ENCODE measurements around the gene AGFG1.
"Not testable (repeated sequence)": the region's sequence is repeated elsewhere in the genome, so short reads cannot be mapped to it uniquely, and the experiment has no call there.

The AGFG1 gene

GRCh38 chr2:227521178-227521577 is 49.2 kb downstream of the AGFG1 start:
- not testable (repeated sequence) for DNase-seq (ENCODE audit: low read depth); H3K4me3 ChIP-seq (ENCODE audit: low read depth, low read length)

GRCh38 chr2:227524665-227525064 is 52.7 kb downstream of the AGFG1 start:
- no peak for DNase-seq (ENCODE audit: low read depth)

GRCh38 chr2:227527351-227527750 is 55.4 kb downstream of the AGFG1 start:
- no peak overlapping the region for H3K4me3 ChIP-seq (ENCODE audit: low read depth, low read length)
- no peak for DNase-seq (ENCODE audit: low read depth)

More at GRCh38 chr2:227524665-227525064, 52.7 kb downstream of the AGFG1 start:
- H3K4me3 ChIP-seq (ENCODE audit: low read depth, low read length): no peak overlapping the region

- DNase-seq (ENCODE audit: low read depth): no peak
- no peak overlapping the region for H3K4me3 ChIP-seq (ENCODE audit: low read depth, low read length)
Observed at GRCh38 chr2:227528803-227529202, 56.8 kb downstream of the AGFG1 start.

- DNase-seq (ENCODE audit: low read depth): no peak
- H3K4me3 ChIP-seq (ENCODE audit: low read depth, low read length): no peak overlapping the region
Observed at GRCh38 chr2:227529871-227530270, 57.9 kb downstream of the AGFG1 start.

GRCh38 chr2:227534714-227535113 is 62.8 kb downstream of the AGFG1 start:
- no peak overlapping the region for H3K4me3 ChIP-seq (ENCODE audit: low read depth, low read length)
- no peak for DNase-seq (ENCODE audit: low read depth)

- no peak for DNase-seq (ENCODE audit: low read depth)
- H3K4me3 ChIP-seq (ENCODE audit: low read depth, low read length): no peak overlapping the region
Observed at GRCh38 chr2:227536445-227536844, 64.5 kb downstream of the AGFG1 start.

GRCh38 chr2:227539465-227539956 is 67.6 kb downstream of the AGFG1 start:
- DNase-seq (ENCODE audit: low read depth): no peak

GRCh38 chr2:227540352-227540751 is 68.4 kb downstream of the AGFG1 start:
- DNase-seq (ENCODE audit: low read depth); H3K4me3 ChIP-seq (ENCODE audit: low read depth, low read length): not testable (repeated sequence)

More at GRCh38 chr2:227539465-227539956, 67.6 kb downstream of the AGFG1 start:
- no peak overlapping the region for H3K4me3 ChIP-seq (ENCODE audit: low read depth, low read length)

GRCh38 chr2:227545990-227546389 is 74.0 kb downstream of the AGFG1 start:
- no peak for DNase-seq (ENCODE audit: low read depth)
- H3K4me3 ChIP-seq (ENCODE audit: low read depth, low read length): no peak overlapping the region

- DNase-seq (ENCODE audit: low read depth): no peak
- no peak overlapping the region for H3K4me3 ChIP-seq (ENCODE audit: low read depth, low read length)
Observed at GRCh38 chr2:227551836-227552235, 79.9 kb downstream of the AGFG1 start.

GRCh38 chr2:227562581-227562980 is 90.6 kb downstream of the AGFG1 start:
- no peak overlapping the region for H3K4me3 ChIP-seq (ENCODE audit: low read depth, low read length)

GRCh38 chr2:227565080-227565479 is 93.1 kb downstream of the AGFG1 start:
- no peak for DNase-seq (ENCODE audit: low read depth)

More at GRCh38 chr2:227562581-227562980, 90.6 kb downstream of the AGFG1 start:
- DNase-seq (ENCODE audit: low read depth): no peak

GRCh38 chr2:227566012-227566411 is 94.1 kb downstream of the AGFG1 start:
- DNase-seq (ENCODE audit: low read depth): no peak
- H3K4me3 ChIP-seq (ENCODE audit: low read depth, low read length): no peak overlapping the region

More at GRCh38 chr2:227565080-227565479, 93.1 kb downstream of the AGFG1 start:
- no peak overlapping the region for H3K4me3 ChIP-seq (ENCODE audit: low read depth, low read length)

GRCh38 chr2:227568852-227569169 is 96.9 kb downstream of the AGFG1 start:
- no peak overlapping the region for H3K4me3 ChIP-seq (ENCODE audit: low read depth, low read length)
- no peak for DNase-seq (ENCODE audit: low read depth)

- H3K4me3 ChIP-seq (ENCODE audit: low read depth, low read length): no peak overlapping the region
- DNase-seq (ENCODE audit: low read depth): no peak
Observed at GRCh38 chr2:227570615-227571014, 98.7 kb downstream of the AGFG1 start.

GRCh38 chr2:227576110-227576509 is 104.2 kb downstream of the AGFG1 start:
- peak; percentile 41 for DNase-seq (ENCODE audit: low read depth)
- H3K4me3 ChIP-seq (ENCODE audit: low read depth, low read length): no peak overlapping the region

GRCh38 chr2:227576812-227577211 is 104.9 kb downstream of the AGFG1 start:
- no peak for DNase-seq (ENCODE audit: low read depth)
- H3K4me3 ChIP-seq (ENCODE audit: low read depth, low read length): no peak overlapping the region

- no peak overlapping the region for H3K4me3 ChIP-seq (ENCODE audit: low read depth, low read length)
- no peak for DNase-seq (ENCODE audit: low read depth)
Observed at GRCh38 chr2:227577555-227577954, 105.6 kb downstream of the AGFG1 start.

- DNase-seq (ENCODE audit: low read depth): no peak
- H3K4me3 ChIP-seq (ENCODE audit: low read depth, low read length): no peak overlapping the region
Observed at GRCh38 chr2:227578642-227579041, 106.7 kb downstream of the AGFG1 start.

GRCh38 chr2:227579791-227580190 is 107.8 kb downstream of the AGFG1 start:
- H3K4me3 ChIP-seq (ENCODE audit: low read depth, low read length): no peak overlapping the region
- no peak for DNase-seq (ENCODE audit: low read depth)

GRCh38 chr2:227582369-227582768 is 110.4 kb downstream of the AGFG1 start:
- H3K4me3 ChIP-seq (ENCODE audit: low read depth, low read length): no peak overlapping the region
- no peak for DNase-seq (ENCODE audit: low read depth)

All from skeletal muscle cell (primary cell).